SH-SY5Y (cell line): ENCODE data around the gene BBS9.

Experiments
- GATA2 ChIP-seq: IDR thresholded peaks from 2 replicates; pipeline ENCODE4 v1.6.1; 2011; ENCODE audit warnings: mild to moderate bottlenecking, low read depth, low read length
- GATA3 ChIP-seq: IDR thresholded peaks from 2 replicates; pipeline ENCODE4 v1.6.1; 2011; ENCODE audit warnings: low read depth, mild to moderate bottlenecking, low read length, moderate library complexity

DNA sequence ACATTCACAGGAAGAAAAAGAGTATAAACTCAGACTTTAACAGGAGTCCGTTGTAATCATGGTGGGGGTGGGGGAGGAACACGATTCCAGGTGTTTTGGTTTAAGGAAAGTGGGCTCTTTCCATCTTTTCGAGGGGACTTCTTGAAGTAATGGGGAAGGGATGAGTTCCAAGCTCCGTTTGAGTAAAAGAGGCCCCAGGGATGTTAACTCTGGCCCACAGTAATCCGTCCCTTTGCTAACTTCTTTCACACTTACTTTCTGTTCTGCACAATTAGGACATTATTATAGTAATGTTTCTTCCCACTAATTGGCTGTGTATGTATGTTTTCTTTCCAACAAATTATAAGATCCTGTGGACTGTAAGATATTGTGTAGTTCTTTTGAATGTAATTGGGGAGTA, 374.4 kb downstream of the BBS9 start:
- TF ChIP-seq GATA3 (no peak), GATA2 (no peak)
